ENCODE results near the gene KHDC1L.

The KHDC1L gene

GRCh38 chr6:73174646-73175045, 50.6 kb downstream of the KHDC1L start:
- Histone ChIP-seq H3K27ac (ENCODE audit: low read depth, low read length) (no peak overlapping the region), H3K27me3 (ENCODE audit: insufficient read depth, low read length) (no peaks in the 10 kb centered on the region), H3K4me1 (ENCODE audit: insufficient read depth, low read length) (no peaks in the 10 kb centered on the region), H3K9me3 (ENCODE audit: insufficient read depth, low read depth, low read length) (no peaks in the 10 kb centered on the region), H3K36me3 (ENCODE audit: insufficient read depth, low read length) (no peaks in the 10 kb centered on the region), H3K4me3 (ENCODE audit: low read length) (no peak overlapping the region), H3K9ac (ENCODE audit: low read depth, low read length) (no peak overlapping the region)
- WGBS: 85% methylated on average over 4 of the region's 4 CpGs
